Mononuclear cell (primary cell): ENCODE results near the gene SYNDIG1. TPM values are rescaled to one million over a fixed set of nuclear protein-coding genes. Genes with fewer than 3 reads are reported as not detected.

ENCODE experiments used
- H3K27me3 ChIP-seq: 2 replicates; pipeline ENCODE4 v1.6.0; 2011; ENCODE audit warnings: low read length, control low read depth; ENCODE audit not compliant: insufficient read depth
- H3K4me1 ChIP-seq: 2 replicates; pipeline ENCODE4 v1.5.1; 2011; ENCODE audit warnings: mild to moderate bottlenecking, low read length, control low read depth; ENCODE audit not compliant: insufficient read depth
- H3K4me3 ChIP-seq: 2 replicates; pipeline ENCODE4 v1.5.1; 2011; ENCODE audit warnings: mild to moderate bottlenecking, low read length, moderate library complexity
- H3K9me3 ChIP-seq: 2 replicates; pipeline ENCODE4 v1.5.1; 2011; ENCODE audit warnings: low read depth, mild to moderate bottlenecking, control low read depth, low read length
- total RNA-seq: library from RNA; depleted of rRNA; stranded (reverse); fragments of >200 nt; gene quantifications from one replicate; pipeline ENCODE4 v1.2.3, GENCODE V29; 2012

SYNDIG1 gene
- total RNA-seq, 1 donor: not detected

GRCh38 chr20:24565835-24566351 is 96.5 kb downstream of the SYNDIG1 start:
- Histone ChIP-seq H3K4me3 (no peak overlapping the region), H3K9me3 (peaks cover 8% of the 10 kb centered on the region), H3K4me1 (no peaks in the 10 kb centered on the region), H3K27me3 (peaks cover 3% of the 10 kb centered on the region)

GRCh38 chr20:24566656-24567055 is 97.2 kb downstream of the SYNDIG1 start:
- Histone ChIP-seq H3K27me3 (no peaks in the 10 kb centered on the region), H3K9me3 (peaks cover 8% of the 10 kb centered on the region)

GRCh38 chr20:24567508-24567907 is 98.1 kb downstream of the SYNDIG1 start:
- no peaks in the 10 kb centered on the region for H3K27me3 ChIP-seq
- H3K4me3 ChIP-seq: no peak overlapping the region
- H3K4me1 ChIP-seq: no peaks in the 10 kb centered on the region
- peaks cover 8% of the 10 kb centered on the region for H3K9me3 ChIP-seq

More at GRCh38 chr20:24566656-24567055, 97.2 kb downstream of the SYNDIG1 start:
- no peaks in the 10 kb centered on the region for H3K4me1 ChIP-seq
- no peak overlapping the region for H3K4me3 ChIP-seq

- no peaks in the 10 kb centered on the region for H3K9me3 ChIP-seq
- H3K27me3 ChIP-seq: no peaks in the 10 kb centered on the region
- H3K4me1 ChIP-seq: no peaks in the 10 kb centered on the region
- no peak overlapping the region for H3K4me3 ChIP-seq
Observed at GRCh38 chr20:24568842-24569241, 99.4 kb downstream of the SYNDIG1 start.

GRCh38 chr20:24571159-24571558 is 101.7 kb downstream of the SYNDIG1 start:
- H3K4me3 ChIP-seq: no peak overlapping the region
- H3K9me3 ChIP-seq: no peaks in the 10 kb centered on the region
- no peaks in the 10 kb centered on the region for H3K4me1 ChIP-seq
- H3K27me3 ChIP-seq: no peaks in the 10 kb centered on the region

- Histone ChIP-seq H3K27me3 (no peaks in the 10 kb centered on the region), H3K9me3 (no peaks in the 10 kb centered on the region), H3K4me1 (no peaks in the 10 kb centered on the region), H3K4me3 (no peak overlapping the region)
Observed at GRCh38 chr20:24572140-24572539, 102.7 kb downstream of the SYNDIG1 start.

- Histone ChIP-seq H3K9me3 (no peaks in the 10 kb centered on the region), H3K4me1 (no peaks in the 10 kb centered on the region), H3K4me3 (no peak overlapping the region), H3K27me3 (no peaks in the 10 kb centered on the region)
Observed at GRCh38 chr20:24572862-24573261, 103.4 kb downstream of the SYNDIG1 start.

- no peak overlapping the region for H3K4me3 ChIP-seq
- H3K9me3 ChIP-seq: no peaks in the 10 kb centered on the region
- no peaks in the 10 kb centered on the region for H3K4me1 ChIP-seq
- H3K27me3 ChIP-seq: no peaks in the 10 kb centered on the region
Observed at GRCh38 chr20:24573557-24573956, 104.1 kb downstream of the SYNDIG1 start.

- Histone ChIP-seq H3K4me1 (no peaks in the 10 kb centered on the region), H3K4me3 (no peak overlapping the region), H3K27me3 (no peaks in the 10 kb centered on the region), H3K9me3 (no peaks in the 10 kb centered on the region)
Observed at GRCh38 chr20:24574307-24574706, 104.9 kb downstream of the SYNDIG1 start.

- Histone ChIP-seq H3K4me3 (no peak overlapping the region), H3K27me3 (no peaks in the 10 kb centered on the region)
Observed at GRCh38 chr20:24574797-24575196, 105.4 kb downstream of the SYNDIG1 start.

GRCh38 chr20:24575811-24576210 is 106.4 kb downstream of the SYNDIG1 start:
- Histone ChIP-seq H3K9me3 (no peaks in the 10 kb centered on the region), H3K4me1 (no peaks in the 10 kb centered on the region), H3K4me3 (no peak overlapping the region), H3K27me3 (no peaks in the 10 kb centered on the region)

More at GRCh38 chr20:24574797-24575196, 105.4 kb downstream of the SYNDIG1 start:
- H3K9me3 ChIP-seq: no peaks in the 10 kb centered on the region
- no peaks in the 10 kb centered on the region for H3K4me1 ChIP-seq

- Histone ChIP-seq H3K4me1 (no peaks in the 10 kb centered on the region), H3K4me3 (no peak overlapping the region), H3K9me3 (no peaks in the 10 kb centered on the region), H3K27me3 (no peaks in the 10 kb centered on the region)
Observed at GRCh38 chr20:24576447-24576846, 107.0 kb downstream of the SYNDIG1 start.

- H3K27me3 ChIP-seq: no peaks in the 10 kb centered on the region
- H3K9me3 ChIP-seq: no peaks in the 10 kb centered on the region
- no peak overlapping the region for H3K4me3 ChIP-seq
- H3K4me1 ChIP-seq: no peaks in the 10 kb centered on the region
Observed at GRCh38 chr20:24577271-24577909, 108.0 kb downstream of the SYNDIG1 start.

- Histone ChIP-seq H3K4me1 (no peaks in the 10 kb centered on the region), H3K27me3 (no peaks in the 10 kb centered on the region)
Observed at GRCh38 chr20:24578567-24579415, 109.4 kb downstream of the SYNDIG1 start.

GRCh38 chr20:24579475-24579874 is 110.0 kb downstream of the SYNDIG1 start:
- no peaks in the 10 kb centered on the region for H3K4me1 ChIP-seq
- no peaks in the 10 kb centered on the region for H3K27me3 ChIP-seq
- no peaks in the 10 kb centered on the region for H3K9me3 ChIP-seq
- no peak overlapping the region for H3K4me3 ChIP-seq

More at GRCh38 chr20:24578567-24579415, 109.4 kb downstream of the SYNDIG1 start:
- no peak overlapping the region for H3K4me3 ChIP-seq
- H3K9me3 ChIP-seq: no peaks in the 10 kb centered on the region
